DMS114 treated with DMSO at 0.1 percent for 48 hours (cell line): ENCODE measurements around the gene SLC24A3.
"Not testable (repeated sequence)": the region's sequence is repeated elsewhere in the genome, so short reads cannot be mapped to it uniquely, and the experiment has no call there.

Experiments used
- DNase-seq: peaks from one replicate; lab custom pipeline; 2025; ENCODE audit not compliant: unreplicated experiment; lab: John Stamatoyannopoulos, UW

The SLC24A3 gene

GRCh38 chr20:19658137-19658536 lies 445.7 kb downstream of the SLC24A3 start:
- DNase-seq, result no peak

GRCh38 chr20:19659448-19659847 lies 447.0 kb downstream of the SLC24A3 start:
- no peak for DNase-seq

DNA sequence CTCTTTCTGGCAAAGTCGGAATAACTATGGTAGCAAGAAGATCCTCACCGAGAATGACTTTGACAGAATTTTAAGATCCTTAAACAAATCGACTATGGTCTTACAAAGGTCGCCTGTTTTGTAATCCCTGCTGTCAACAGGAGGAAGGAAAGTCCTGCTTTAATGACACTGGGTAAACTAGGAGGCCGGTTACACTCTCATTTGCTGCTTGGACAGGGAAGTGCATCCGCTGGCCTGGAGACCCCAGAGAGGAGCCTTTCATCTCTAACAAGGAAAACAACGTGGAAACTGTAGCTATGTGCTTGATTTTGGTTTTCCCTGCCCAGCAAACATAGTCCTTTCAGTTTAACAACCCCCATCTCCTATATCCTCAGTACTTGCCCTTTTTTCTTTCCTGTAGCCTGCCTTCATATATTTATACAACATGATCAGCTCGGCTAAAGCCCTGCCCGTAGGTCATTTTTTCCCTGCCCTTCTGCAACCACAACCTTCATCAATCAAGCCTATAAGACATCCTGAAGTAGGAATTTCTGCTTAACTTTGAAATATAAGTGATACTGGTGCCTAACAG lies 448.5 kb downstream of the SLC24A3 start:
- DNase-seq, result no peak

DNA sequence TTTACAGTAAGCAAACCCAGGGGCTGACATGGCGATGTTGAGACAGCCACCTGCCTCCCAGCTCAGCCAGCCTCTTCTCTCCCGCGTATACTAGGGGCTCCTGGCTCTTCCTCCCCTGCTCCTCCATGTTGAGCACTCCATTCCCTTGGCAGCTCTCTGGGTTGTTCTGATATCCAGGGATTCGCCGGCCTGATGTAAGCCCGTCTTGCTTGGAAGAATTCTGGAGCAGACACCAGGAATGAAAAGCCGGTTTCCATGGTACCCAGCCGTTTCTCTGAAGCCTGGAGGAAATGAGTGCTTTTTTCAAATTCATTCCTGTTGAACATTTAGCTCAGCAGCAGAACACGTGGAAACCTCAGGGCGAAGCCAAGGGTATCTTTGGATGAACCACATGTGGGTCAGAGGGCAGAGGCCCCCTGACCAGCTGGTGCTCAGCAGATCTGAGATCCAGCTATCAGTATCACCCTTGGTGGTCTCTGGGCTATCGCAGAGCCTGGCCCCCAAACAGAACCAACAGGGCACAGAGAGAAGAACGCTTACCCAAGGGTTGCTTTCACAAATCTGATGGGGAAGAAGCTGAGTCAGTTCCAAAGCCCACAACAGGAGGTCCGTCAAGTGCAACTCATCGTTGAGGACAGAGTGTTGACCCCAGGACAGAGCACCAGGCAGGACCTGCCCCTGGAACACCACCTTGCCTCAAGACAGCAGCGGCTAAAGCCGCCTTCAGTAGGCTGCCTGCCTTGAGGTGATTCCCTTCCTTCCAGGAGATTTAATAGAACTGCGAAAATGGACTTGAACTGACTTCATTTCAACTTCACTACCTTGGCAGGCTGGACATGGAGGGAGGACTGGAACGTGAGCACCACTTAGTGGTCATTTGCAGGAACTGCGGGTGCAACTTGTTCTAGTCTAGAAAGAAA lies 449.5 kb downstream of the SLC24A3 start:
- DNase-seq, result peak; percentile 53

GRCh38 chr20:19662637-19662995 lies 450.2 kb downstream of the SLC24A3 start:
- DNase-seq, result no peak

- DNase-seq, result no peak
Measured at GRCh38 chr20:19668418-19668817, 456.0 kb downstream of the SLC24A3 start.

DNA sequence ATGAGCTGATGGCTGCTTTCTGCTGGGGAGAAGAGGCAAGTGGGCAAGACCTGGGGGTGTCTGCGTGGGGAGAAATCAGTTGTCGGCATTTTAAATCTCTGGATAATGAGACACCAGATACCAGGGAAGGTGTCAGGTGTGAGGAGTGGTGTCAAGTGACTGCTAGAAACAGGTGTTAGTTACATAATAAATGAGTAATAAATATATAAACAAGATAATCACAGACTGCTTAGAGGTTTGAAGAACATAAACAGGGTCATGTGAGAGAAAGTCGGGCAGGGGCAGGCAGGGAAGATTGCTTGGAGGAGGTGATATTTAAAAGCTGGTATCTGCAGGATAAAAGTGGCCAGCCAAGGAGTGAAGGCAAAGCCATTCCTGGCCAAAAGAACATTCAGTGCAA lies 458.4 kb downstream of the SLC24A3 start:
- DNase-seq, result no peak

- no peak for DNase-seq
Measured at GRCh38 chr20:19671374-19671773, 458.9 kb downstream of the SLC24A3 start.

- no peak for DNase-seq
Measured at GRCh38 chr20:19672498-19672897, 460.1 kb downstream of the SLC24A3 start.

GRCh38 chr20:19673575-19673974 lies 461.1 kb downstream of the SLC24A3 start:
- no peak for DNase-seq

GRCh38 chr20:19676202-19676601 lies 463.8 kb downstream of the SLC24A3 start:
- DNase-seq, result no peak

DNA sequence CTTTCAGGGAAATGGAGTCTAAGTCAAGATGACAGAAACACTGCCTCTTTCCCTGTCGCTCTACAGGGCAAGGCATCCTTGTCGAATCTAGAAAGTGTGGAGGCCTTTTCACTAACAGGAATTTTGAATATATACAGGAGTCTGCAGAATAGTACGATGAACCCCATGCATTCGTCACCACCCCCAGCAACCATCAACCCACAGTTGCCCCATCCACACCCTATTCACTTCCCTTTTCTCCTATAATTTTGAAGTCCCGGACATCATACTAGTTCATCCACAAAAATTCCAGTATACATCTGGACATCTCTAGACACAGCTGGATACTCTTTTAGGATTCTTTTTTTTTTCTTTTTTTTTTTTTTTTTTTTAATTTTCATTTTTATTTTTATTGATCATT lies 464.9 kb downstream of the SLC24A3 start:
- DNase-seq, result no peak

GRCh38 chr20:19678591-19678990 lies 466.1 kb downstream of the SLC24A3 start:
- DNase-seq, result not testable (repeated sequence)

DNA sequence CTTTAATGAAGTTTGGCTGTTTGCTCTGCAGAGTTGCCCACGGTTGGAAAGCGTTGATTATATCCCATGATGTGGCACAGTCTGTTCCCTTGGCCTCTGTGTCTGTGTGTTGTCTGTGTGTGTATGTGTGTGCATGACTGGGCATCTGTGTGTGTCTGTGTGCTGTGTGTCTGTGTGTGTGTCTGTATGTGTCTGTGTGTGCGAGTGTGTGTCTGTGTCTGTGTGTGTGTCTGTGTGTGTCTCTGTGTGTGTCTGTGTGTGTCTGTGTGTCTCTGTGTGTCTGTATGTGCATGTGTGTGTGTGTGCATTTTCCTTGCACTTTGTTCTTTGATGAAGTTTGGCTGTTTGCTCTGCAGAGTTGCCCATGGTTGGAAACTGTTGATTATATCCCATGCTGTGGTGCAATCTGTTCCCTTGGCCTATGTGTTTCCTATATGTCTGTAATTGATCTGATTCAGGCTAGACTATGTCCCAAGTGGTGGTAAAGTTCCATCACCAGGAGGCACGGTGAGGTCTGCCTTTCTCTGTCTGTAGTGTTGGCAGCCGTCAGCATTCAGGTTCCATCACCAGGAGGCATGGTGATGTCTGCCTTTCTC lies 467.6 kb downstream of the SLC24A3 start:
- DNase-seq, result no peak

- no peak for DNase-seq
Measured at GRCh38 chr20:19682249-19682648, 469.8 kb downstream of the SLC24A3 start.

DNA sequence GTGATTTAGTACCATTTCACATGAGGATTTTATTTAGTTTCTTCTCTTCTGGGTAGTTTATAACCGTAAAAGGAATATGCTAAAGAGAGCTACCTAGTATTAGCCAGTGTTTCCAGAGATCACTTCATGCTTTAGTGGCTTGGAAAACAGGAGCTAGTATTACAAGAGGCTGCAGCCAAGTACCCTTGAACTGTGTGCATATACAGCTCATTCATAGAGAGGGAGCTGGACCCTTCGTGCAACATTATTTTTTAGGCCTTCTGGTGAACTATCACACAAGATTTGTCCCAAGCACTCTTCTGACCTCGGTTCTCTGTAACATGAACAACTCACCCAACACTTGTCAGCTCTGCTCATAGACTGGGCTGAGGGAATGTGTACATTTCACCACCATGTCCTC lies 470.7 kb downstream of the SLC24A3 start:
- DNase-seq, result no peak

DNA sequence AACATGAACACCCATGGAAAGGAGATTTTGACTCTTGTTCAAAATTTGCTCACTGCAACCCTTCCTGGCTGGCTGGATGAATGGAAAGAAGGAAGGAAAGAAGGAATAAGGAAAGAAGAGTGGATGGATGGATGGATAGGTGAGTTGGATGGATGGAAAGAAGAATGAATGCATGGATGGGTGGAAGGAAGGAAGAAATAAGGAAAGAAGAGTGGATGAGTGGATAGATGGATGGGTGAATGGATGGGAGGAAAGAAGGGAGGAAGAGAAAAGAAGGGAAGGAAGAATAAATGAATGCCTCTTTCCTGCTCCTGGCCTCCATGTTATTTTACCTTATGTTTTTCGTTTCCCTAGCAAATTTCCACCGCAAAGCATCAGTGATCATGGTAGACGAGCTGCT lies 471.4 kb downstream of the SLC24A3 start:
- no peak for DNase-seq

GRCh38 chr20:19688031-19688806 lies 475.8 kb downstream of the SLC24A3 start:
- peak; percentile 7 for DNase-seq

DNA sequence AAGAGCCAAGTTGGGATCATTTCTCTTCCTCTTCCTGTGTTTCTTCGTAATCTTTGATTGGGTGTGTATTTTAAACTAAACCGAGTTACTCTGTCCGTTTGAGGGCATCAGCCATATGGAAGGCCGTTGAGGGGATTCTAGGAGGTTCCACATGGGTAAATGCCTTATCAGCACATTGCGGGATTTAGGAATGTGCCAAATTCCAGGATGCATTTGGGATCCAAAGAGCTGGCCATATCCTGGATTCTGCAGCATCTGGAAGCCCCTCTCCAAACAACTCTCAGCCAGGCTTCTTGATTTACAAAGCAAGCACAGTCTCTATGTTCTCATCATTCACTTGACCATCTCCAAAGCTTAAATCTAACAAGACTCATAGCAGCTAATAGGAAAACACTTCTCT lies 478.0 kb downstream of the SLC24A3 start:
- no peak for DNase-seq

- no peak for DNase-seq
Measured at GRCh38 chr20:19691125-19691524, 478.7 kb downstream of the SLC24A3 start.

DNA sequence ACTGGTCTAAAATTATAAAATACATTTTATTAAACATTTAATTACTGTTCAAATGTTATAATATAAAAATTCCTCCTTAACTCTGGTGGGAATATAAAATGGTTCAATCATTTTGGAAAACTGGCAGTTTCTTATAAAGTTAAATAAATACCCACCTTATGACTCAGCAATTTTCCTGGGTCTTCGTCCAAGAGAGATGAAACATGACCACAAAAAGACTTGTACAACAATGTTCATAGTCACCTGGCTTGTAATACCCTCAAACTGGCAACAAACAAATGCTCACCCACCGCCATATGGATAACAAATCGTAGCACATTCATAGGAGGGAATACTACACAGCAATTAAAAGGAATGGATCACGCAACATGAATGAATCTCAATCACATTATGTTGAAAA lies 479.7 kb downstream of the SLC24A3 start:
- no peak for DNase-seq
